GM18498 (cell line): Measurements from ENCODE around the gene TMEM134.
"Not testable (repeated sequence)": the region's sequence is repeated elsewhere in the genome, so short reads cannot be mapped to it uniquely, and the experiment has no call there.

ENCODE experiments used
- ATAC-seq: cut with Tn5 transposase; IDR thresholded peaks from one replicate; pipeline ENCODE4 v1.9.1; 2021; ENCODE audit warnings: mild to moderate bottlenecking, moderate library complexity; ENCODE audit not compliant: unreplicated experiment

The TMEM134 gene

DNA sequence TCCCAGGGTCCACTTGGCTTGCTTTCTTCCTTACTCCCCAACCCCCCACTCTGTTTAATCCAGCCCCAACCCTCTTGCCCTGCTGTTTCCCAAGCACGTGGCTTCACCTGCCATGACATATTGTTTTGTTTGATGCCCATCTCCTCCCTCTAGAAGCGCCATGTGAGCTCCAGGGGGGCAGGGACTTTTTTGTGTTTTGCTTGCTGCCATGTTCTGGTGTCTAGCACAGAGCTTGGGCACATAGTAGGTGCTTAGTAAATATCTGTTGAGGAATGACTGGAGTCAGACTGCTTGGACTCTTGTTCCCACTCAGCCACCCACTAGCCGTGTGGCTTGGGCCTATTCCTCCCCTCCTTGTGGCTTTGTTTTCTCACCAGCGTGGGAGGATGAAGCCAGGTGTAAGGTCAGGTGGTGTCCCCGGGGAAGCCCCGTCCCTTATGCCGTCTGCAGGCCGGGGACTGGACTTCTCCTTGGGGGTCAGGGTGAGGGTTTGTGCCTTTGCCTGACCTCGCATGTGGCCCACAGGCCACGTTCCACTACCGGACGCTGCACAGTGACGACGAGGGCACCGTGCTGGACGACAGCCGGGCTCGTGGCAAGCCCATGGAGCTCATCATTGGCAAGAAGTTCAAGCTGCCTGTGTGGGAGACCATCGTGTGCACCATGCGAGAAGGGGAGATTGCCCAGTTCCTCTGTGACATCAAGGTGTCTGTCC is 17.6 kb upstream of the TMEM134 start:
- peak; percentile 26 for ATAC-seq

DNA sequence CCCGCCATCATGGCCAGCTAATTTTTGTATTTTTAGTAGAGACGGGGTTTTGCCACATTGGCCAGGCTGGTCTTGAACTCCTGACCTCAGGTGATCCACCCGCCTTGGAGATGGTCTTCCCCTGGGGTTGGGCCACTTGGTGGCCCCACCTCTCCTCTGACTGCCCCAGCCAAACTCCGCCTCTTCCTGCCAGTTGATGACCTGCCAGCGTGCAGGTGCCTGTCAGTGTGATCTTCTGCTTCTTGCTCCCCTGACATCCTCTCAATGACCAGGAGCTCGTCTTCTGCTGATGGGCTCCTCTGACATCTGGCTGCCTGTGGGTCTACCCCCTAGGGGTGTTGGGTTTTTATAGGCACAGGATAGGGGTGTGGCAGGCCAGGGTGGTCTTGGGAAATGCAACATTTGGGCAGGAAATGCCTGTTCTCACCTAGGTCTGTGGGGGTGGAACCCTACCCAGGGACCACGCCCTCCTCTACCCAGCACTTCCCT is 16.9 kb upstream of the TMEM134 start:
- not testable (repeated sequence) for ATAC-seq

DNA sequence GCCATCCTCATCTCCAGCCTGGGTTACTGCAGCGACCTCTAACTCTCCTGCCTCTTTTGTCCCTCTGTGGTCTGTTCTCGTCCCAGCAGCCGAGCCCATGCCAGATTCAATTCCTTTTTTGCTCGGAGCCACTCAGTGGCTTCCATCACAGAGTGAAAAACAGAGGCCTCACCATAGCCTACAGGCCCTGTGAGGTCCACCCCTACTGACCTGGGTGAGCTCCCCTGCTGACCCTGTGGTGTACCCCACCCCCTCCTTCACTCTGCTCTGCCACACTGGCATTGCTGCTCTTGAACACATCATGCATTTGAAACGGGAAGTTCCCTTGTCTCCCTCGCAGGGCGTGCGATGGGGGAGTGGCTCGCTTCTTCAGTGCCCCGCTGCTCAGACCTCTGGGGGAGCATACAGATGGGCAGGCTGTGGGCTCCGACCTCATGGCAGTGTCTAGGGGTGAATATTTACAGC is 15.8 kb upstream of the TMEM134 start:
- peak; percentile 20 for ATAC-seq

DNA sequence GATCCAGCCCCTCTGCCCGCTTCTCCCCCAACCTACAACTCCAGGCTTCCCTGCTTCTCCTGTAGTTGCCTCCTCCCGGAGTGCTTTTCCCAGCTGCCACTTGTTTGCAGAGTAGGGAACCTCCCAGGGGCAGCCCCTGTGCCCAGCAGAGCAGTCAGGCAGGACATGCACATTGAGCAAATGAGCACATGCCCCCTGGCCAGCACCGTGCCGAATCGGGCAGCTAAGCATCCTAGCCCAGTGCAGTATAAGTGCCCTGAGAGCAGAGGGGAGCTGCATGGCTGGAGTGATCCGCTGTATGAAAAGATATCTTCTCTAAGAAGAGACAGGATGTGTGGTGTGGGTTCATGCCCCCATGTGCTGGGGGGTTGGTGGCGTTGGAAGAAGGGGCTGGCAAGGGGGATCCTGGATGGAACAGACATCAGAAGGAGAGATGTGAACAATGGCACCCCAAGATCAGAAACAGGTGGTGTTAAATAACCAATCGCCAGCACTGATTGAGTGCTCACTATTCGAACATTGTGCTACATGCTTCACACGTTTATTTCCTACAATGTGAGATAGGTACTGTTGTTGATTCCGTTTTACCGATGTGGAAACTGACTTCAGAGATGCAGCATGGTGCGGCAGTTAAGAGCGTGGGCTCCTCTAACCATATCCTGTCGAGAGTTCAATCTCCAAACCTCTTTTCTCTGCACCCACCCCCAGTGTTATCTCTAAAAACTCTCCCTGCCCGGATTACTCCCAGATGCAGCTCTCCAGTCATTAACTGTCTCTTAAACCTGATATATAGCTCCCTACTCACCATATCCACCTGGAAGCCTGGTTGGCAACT is 15.0 kb upstream of the TMEM134 start:
- ATAC-seq: no peak

DNA sequence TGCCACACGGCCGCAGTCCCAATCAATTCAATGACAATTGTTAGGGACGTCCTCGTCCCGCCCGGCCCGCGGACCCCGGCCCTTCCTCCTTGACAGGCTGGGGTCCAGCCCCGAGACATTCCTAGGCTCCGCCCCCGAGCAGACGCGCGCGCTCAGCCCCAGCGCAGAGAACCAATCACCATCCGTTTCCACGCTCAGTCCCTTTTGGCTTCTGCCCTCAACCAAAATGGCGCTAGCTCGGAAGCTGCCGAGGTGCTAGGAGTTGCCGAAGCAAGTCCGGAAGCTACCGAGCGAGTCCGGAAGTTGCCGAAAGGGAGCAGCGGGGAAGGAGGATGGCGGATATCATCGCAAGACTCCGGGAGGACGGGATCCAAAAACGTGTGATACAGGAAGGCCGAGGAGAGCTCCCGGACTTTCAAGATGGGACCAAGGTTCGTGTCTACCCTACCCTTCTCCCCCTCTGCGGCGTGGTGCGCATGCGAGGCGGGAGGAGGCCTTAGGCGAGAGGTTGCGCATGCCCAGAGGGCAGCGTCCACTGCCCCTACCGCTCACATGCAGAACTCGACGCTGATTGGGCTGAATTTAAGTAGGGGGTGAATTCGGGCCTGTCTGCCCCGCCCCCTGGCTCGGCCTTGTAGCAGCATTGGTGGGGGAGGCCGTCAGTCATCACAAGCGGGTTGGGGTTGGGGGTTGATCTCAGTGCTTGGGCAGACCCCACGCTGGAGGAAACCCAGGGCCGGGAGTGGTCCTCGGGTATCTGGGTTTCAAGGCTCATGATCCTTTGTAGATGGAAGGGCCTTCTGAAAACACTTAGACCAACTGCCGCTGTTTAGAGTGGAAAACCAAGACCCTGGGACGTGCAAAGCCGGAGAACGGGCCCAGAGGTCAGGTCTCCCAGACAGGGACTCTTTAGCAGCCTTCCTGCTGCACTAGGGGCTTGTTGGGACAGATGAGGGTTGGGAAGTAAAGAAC is 14.1 kb upstream of the TMEM134 start, which contains the start of gene AIP:
Gene AIP, plus strand, starts transcription at position 200 of the 972 bp plus-strand sequence. Its CDS starts 133 bp downstream, at position 333.
- ATAC-seq: peak; percentile 76

DNA sequence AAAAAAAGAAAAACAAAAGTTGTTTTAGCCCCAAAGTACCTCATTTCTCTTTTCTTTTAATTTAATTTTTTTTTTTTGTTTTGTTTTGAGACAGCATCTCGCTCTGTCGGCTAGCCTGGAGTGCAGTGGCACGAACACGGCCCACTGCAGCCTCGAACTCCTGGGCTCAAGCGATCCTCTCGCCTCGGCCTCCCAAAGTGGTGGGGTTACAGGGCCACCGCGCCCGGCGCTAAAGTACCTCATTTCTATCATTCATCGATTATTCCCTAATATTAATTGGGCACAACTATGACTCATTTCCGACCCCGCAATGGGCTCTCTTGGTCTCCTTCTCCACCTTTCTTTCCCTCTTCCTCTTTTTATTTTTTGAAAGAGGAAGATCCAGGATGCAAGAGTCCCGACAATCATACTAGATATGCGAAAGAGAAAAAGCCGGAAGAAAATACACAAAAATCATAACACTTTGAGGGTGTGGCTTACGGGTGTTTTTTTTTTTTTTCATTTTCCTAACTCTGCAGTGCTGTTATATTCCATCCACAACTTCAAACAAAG is 13.3 kb upstream of the TMEM134 start:
- peak; percentile 10 for ATAC-seq

DNA sequence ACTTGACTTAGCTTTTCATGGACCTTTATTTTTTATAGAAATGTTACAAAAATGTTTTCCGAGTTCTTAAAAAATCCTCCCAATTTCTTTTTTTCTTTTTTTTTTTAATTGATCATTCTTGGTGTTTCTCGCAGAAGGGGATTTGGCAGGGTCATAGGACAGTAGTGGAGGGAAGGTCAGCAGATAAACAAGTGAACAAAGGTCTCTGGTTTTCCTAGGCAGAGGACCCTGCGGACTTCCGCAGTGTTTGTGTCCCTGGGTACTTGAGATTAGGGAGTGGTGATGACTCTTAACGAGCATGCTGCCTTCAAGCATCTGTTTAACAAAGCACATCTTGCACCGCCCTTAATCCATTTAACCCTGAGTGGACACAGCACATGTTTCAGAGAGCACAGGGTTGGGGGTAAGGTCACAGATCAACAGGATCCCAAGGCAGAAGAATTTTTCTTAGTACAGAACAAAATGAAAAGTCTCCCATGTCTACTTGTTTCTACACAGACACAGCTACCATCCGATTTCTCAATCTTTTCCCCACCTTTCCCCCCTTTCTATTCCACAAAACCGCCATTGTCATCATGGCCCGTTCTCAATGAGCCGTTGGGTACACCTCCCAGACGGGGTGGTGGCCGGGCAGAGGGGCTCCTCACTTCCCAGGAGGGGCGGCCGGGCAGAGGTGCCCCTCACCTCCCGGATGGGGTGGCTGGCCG is 8.4 kb upstream of the TMEM134 start:
- not testable (repeated sequence) for ATAC-seq

DNA sequence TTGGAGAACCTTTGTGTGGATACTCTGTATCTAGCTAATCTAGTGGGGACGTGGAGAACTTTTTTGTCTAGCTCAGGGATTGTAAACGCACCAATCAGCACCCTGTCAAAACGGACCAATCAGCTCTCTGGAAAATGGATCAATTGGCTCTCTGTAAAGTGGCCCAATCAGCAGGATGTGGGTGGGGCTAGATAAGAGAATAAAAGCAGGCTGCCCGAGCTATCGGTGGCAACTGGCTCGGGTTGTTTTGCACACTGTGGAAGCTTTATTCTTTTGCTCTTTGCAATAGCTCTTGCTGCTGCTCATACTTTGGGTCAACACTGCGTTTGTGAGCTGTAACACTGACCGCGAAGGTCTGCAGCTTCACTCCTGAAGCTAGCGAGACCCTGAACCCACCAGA is 7.6 kb upstream of the TMEM134 start:
- not testable (repeated sequence) for ATAC-seq

DNA sequence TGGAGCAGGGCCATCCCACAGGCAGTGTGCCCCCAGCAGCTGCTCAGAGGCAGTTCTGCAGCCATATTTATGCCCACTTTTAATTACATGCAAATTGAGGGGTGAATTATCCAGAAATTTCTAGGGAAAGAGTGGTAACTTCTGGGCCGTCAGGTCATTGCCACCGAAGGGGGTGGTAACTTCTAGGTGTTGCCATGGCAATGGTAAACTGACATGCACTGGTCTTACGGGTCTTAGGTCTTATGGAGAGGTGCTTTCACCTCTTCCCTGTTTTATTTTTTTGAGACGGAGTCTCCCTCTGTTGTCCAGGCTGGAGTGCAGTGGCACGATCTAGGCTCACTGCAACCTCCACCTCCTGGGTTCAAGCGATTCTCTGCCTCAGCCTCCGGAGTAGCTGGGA is 3.8 kb upstream of the TMEM134 start:
- no peak for ATAC-seq

DNA sequence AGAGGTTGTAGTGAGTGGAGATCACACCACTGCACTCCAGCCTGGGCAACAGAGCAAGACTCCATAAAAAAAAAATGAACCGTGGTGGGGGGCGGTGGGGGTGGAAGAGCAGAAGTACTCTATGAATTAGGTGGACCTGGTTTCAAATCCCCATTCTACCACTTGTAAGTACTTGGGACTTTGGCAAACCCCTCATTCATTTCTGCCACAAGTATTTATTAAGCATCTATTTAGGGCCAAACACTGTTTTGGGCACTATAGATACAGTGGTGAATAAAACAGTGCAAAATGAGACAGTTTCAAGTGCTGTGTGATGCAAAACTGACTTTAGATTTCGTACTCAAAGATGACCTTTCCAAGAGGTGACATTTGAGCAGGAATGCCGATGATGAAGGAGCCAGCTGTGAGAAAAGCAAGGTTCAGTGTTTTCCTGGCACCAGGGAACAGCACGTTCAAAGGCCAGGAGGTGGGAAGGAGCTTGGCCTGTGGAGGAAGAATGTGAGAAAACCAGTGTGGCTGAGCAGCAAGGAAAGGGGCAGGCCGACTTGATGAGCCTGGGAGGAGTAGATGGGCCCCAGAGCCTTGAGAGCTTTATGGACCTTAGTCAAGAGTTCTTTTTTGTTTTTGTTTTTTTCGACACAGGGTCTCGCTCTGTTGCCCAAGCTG is 1.4 kb upstream of the TMEM134 start:
- no peak for ATAC-seq

DNA sequence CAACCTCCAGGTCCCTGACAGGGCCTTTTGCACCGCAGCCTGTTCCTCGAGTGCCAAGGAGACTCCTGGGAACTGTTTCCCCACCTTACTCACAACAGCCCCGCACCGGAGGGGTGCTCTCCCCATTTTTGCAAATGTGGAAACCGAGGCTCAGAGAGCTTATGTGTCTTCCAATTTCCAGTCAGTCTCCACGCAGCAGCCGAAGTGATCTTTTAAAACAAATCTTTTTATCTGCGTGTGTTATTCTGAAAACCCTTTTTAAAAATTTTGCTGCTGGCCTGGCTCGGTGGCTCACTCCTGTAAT is 409 bp upstream of the TMEM134 start:
- ATAC-seq: peak; percentile 1

DNA sequence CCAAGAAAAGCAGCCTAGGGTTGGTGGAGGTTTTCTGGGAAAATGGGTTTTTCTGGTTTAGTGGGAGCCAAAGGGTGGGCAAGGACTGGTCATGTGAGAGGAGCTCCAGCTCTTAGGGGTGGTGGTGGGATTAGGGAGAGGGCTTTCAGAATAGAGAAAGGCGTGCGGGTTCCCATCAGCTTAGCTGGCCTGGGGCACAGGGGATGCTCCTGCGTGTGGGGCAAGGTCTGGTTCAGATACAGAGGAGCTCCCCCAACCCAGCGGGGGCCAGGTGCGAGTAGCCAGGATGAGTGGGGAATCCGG is 644 bp downstream of the TMEM134 start:
- peak; percentile 2 for ATAC-seq

DNA sequence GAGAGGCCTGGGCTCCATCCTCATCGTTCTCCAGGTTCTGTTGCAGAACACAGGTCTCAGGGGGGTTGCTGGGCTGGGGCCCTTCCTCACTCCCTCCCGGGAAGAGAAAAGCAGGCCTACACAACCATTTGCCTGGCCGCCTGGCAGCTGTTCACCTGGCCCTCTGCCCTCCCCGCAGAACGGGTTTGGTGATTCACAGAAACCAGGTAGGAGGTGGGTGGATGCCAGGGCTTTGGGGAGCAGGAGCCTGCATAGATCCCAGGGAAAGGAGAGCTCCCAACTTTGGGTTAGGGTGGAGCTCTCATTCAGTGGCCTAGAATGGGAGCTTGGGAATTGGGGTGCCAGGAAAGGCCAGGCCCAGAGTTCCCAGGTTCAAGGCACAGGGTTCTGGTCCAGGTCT is 995 bp downstream of the TMEM134 start:
- ATAC-seq: no peak

DNA sequence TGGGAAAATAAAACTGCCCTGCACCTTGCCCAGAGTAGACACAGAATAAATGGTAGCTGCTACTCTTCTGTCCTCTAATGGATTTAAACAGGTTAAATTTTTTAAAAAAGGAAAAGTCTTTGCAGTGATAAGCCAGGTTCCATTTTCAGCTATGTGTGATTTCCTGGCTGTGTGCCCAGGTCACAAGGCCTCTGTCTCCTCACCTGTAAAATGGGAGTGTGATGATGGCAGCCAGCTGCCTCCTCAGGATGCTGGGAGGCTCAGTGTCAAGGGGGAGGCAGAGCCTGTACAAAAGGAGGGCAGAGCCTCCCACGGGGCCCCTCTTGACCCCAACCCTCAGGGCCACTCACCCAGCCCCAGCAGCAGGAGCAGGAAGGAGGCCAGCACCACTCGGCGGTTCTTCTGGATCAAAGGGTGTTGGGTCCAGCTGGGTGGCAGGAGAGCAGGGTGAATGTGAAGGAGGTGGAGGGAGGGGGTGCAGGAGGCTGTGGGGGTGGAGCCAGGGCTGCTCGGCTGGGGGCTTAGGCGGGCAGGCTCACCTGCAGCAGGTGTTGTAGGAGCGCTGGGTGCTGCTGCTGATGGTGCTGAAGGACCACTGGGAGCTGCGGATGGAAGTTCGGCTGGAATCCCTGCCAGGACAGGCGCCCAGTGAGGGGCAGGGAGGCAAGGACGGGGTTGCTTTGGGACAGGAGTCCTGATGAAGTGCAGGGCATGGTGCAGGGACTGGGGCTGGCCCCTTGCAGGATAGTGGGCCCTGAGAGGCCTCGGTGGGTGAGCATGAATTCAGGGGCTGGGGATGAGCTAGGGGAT is 1.9 kb downstream of the TMEM134 start:
- no peak for ATAC-seq

DNA sequence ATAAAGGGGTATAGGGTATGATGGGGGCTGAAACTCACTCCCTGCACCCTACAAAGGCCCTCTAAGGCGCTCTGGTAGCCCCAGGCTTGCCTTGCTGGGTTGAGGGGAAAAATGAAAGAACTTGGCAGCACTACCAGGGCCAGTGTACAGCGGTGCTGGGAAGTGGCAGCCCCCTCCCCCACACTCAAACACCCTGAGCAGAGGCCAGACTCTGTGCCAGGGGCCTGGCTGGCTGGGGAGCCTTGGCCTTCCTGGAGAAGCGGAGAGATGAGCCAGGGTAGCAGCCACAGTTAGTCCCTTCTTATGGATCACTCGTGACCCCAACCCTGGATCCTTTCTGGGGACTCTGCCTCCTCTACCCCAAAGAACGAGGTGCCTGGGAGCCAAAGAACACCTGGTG is 2.7 kb downstream of the TMEM134 start:
- ATAC-seq: no peak

DNA sequence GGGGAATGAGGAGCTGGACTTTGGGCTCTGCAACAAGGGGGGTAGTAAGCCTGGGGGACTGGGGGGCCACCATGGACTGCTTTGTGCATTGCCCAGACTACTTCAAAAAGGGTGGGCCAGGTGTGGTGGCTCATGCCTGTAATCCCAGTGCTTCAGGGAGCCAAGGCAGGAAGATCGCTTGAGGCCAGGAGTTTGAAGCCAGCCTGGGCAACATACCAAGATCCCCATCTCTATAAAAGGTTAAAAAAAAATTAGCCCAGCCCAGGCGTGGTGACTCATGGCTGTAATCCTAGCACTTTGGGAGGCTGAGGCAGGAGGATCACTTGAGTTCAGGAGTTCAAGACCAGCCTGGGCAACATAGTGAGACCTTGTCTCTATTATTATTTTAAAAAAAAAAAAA is 3.5 kb downstream of the TMEM134 start:
- not testable (repeated sequence) for ATAC-seq

DNA sequence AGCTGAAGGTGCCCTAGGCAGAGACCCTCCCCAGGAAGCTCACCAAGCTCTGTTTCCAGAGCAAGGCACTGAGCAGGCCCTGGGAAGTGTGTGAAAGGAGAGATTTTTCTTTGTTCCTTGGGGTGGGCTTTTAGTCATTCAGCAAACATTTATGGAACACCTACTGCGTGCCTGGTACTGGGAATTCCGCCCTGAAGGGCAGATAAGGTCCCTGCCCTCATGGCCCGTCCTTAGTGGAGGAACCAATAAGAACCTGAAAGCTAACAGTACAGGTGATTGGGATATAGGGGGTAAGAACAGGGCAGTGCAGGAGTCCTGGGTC is 3.9 kb downstream of the TMEM134 start:
- ATAC-seq: no peak

DNA sequence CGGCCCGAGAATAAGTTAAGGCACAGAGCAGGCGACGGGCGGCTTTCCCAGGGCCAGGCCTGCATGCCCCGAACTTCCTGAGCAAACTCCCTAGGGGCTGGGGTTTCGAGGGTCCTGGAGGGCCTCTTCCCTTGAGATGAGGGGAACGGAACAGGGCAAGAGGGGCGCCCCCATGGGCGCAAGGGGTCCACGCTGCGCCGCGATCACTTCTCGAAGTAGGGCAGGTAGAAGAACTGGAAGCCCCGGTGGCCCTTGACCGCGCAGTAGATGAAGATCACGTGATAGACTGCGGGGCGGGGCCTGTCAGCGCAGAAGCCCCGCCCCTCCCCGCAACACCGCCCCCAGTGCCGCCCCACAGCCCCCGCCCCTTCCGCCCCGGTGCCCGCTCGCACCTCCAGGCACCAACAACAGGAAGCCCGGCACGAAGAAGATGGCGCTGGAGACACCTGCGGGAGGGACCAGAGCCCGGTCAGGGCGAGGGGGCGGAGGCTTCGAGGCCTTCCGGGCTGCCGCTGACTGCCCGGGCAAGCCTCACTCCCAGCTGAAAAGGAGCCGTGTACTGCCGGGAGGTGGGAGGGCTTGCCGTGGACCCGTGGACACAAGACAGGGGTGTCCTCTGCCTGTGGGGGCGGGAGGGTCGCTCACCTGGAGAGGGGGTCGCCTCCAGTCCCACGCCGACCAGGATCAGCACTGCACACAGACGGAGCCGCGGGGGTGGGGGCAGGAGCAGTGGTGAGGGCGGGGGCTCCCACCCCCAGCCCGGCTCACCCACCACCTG is 4.5 kb downstream of the TMEM134 start:
- ATAC-seq: peak; percentile 55
